Effector memory CD8-positive, alpha-beta T cell (primary cell): ENCODE data around the gene FGFBP2.

Experiments
- ATAC-seq: fragments of 150-1000 bp; cut with Tn5 transposase; replicated peaks from 2 replicates; pipeline ENCODE4 v1.10.0; 2021; ENCODE audit warnings: mild to moderate bottlenecking, moderate library complexity
- DNase-seq, 3 experiments: peaks; one replicate each; pipeline ENCODE4 v3.0.0; 2021
- H3K27ac Mint-ChIP-seq, 2 donors: one replicate each; pipeline ENCODE4 v1.8.0; 2022; ENCODE audit warnings: mild to moderate bottlenecking in 2 of 2, mixed read lengths in 2 of 2, moderate library complexity in 2 of 2
- H3K27me3 Mint-ChIP-seq, 2 donors: one replicate each; pipeline ENCODE4 v1.8.0; 2022; ENCODE audit warnings: mixed read lengths in 2 of 2
- H3K36me3 Mint-ChIP-seq: one replicate; pipeline ENCODE4 v1.8.0; 2022; ENCODE audit warnings: mild to moderate bottlenecking, moderate library complexity, mixed read lengths; ENCODE audit not compliant: insufficient read depth
- H3K4me1 Mint-ChIP-seq, 2 donors: one replicate each; pipeline ENCODE4 v1.8.0; 2022; ENCODE audit warnings: low read depth in 2 of 2, mixed read lengths in 2 of 2
- H3K4me3 Mint-ChIP-seq, 2 donors: one replicate each; pipeline ENCODE4 v1.8.0; 2022; ENCODE audit warnings: mild to moderate bottlenecking in 2 of 2, mixed read lengths in 2 of 2, moderate library complexity in 2 of 2
- H3K9me3 Mint-ChIP-seq, 2 donors: one replicate each; pipeline ENCODE4 v1.8.0; 2022; ENCODE audit warnings: mixed read lengths in 2 of 2

FGFBP2 gene

GRCh38 chr4:15956179-15956850 is 6.7 kb downstream of the FGFBP2 start:
- Mint-ChIP-seq H3K4me3 (no peak overlapping the region), H3K9me3 (no peaks in the 10 kb centered on the region), H3K4me1 (peaks cover 11 to 19% of the 10 kb centered on the region in 2 donors), H3K27me3 (peaks cover 0 to 26% of the 10 kb centered on the region in 2 donors), H3K36me3 (no peaks in the 10 kb centered on the region), H3K27ac (peak overlapping the region in 1 of 2 donors; percentile 26)
- peak; percentile 73 to 85 (median 78) for DNase-seq
- ATAC-seq: peak; percentile 95

- no peak for ATAC-seq
- no peak overlapping the region for H3K27ac Mint-ChIP-seq
- no peaks in the 10 kb centered on the region for H3K36me3 Mint-ChIP-seq
- H3K9me3 Mint-ChIP-seq: no peaks in the 10 kb centered on the region
- no peak for DNase-seq
- no peak overlapping the region for H3K4me3 Mint-ChIP-seq
- peaks cover 0 to 26% of the 10 kb centered on the region in 2 donors for H3K27me3 Mint-ChIP-seq
- peaks cover 7 to 13% of the 10 kb centered on the region in 2 donors for H3K4me1 Mint-ChIP-seq
Measured at GRCh38 chr4:15955670-15956069, 7.3 kb downstream of the FGFBP2 start.

- no peaks in the 10 kb centered on the region for H3K9me3 Mint-ChIP-seq
- H3K4me1 Mint-ChIP-seq: peaks cover 6 to 8% of the 10 kb centered on the region in 2 donors
- ATAC-seq: no peak
- H3K27ac Mint-ChIP-seq: no peak overlapping the region
- H3K27me3 Mint-ChIP-seq: peaks cover 0 to 10% of the 10 kb centered on the region in 2 donors
- no peak overlapping the region for H3K4me3 Mint-ChIP-seq
- no peak for DNase-seq
- H3K36me3 Mint-ChIP-seq: no peaks in the 10 kb centered on the region
Measured at GRCh38 chr4:15953625-15954024, 9.3 kb downstream of the FGFBP2 start.

GRCh38 chr4:15951781-15952180 is 11.2 kb downstream of the FGFBP2 start:
- DNase-seq: no peak
- no peaks in the 10 kb centered on the region for H3K9me3 Mint-ChIP-seq
- H3K27me3 Mint-ChIP-seq: peaks cover 0 to 26% of the 10 kb centered on the region in 2 donors
- H3K36me3 Mint-ChIP-seq: no peaks in the 10 kb centered on the region
- no peak overlapping the region for H3K27ac Mint-ChIP-seq
- H3K4me3 Mint-ChIP-seq: no peak overlapping the region
- peaks cover 6 to 8% of the 10 kb centered on the region in 2 donors for H3K4me1 Mint-ChIP-seq
- no peak for ATAC-seq

- no peaks in the 10 kb centered on the region for H3K4me1 Mint-ChIP-seq
- DNase-seq (no peak), ATAC-seq (no peak)
- no peak overlapping the region for H3K27ac Mint-ChIP-seq
- H3K4me3 Mint-ChIP-seq: no peak overlapping the region
- no peaks in the 10 kb centered on the region for H3K36me3 Mint-ChIP-seq
- H3K27me3 Mint-ChIP-seq: peaks cover 6 to 35% of the 10 kb centered on the region in 2 donors
- H3K9me3 Mint-ChIP-seq: no peaks in the 10 kb centered on the region
Measured at GRCh38 chr4:15948826-15949225, 14.1 kb downstream of the FGFBP2 start.

GRCh38 chr4:15947684-15948083 is 15.3 kb downstream of the FGFBP2 start:
- no peaks in the 10 kb centered on the region for H3K36me3 Mint-ChIP-seq
- no peak overlapping the region for H3K4me3 Mint-ChIP-seq
- H3K27ac Mint-ChIP-seq: peak overlapping the region in 1 of 2 donors; percentile 13
- no peaks in the 10 kb centered on the region for H3K4me1 Mint-ChIP-seq
- H3K27me3 Mint-ChIP-seq: peaks cover 6 to 35% of the 10 kb centered on the region in 2 donors
- H3K9me3 Mint-ChIP-seq: no peaks in the 10 kb centered on the region
- no peak for ATAC-seq
- no peak for DNase-seq

- no peak overlapping the region for H3K4me3 Mint-ChIP-seq
Measured at GRCh38 chr4:15945516-15945915, 17.5 kb downstream of the FGFBP2 start.

GRCh38 chr4:15944895-15945294 is 18.1 kb downstream of the FGFBP2 start:
- Mint-ChIP-seq H3K36me3 (no peaks in the 10 kb centered on the region), H3K4me3 (no peak overlapping the region), H3K27me3 (peaks cover 17 to 47% of the 10 kb centered on the region in 2 donors), H3K9me3 (no peaks in the 10 kb centered on the region), H3K27ac (no peak overlapping the region), H3K4me1 (no peaks in the 10 kb centered on the region)
- no peak for ATAC-seq
- DNase-seq: no peak

More at GRCh38 chr4:15945516-15945915, 17.5 kb downstream of the FGFBP2 start:
- no peaks in the 10 kb centered on the region for H3K4me1 Mint-ChIP-seq
- DNase-seq: no peak
- peaks cover 12 to 41% of the 10 kb centered on the region in 2 donors for H3K27me3 Mint-ChIP-seq
- no peak for ATAC-seq
- no peaks in the 10 kb centered on the region for H3K36me3 Mint-ChIP-seq
- H3K9me3 Mint-ChIP-seq: no peaks in the 10 kb centered on the region
- no peak overlapping the region for H3K27ac Mint-ChIP-seq

GRCh38 chr4:15942283-15942682 is 20.7 kb downstream of the FGFBP2 start:
- Mint-ChIP-seq H3K9me3 (no peaks in the 10 kb centered on the region), H3K4me1 (no peaks in the 10 kb centered on the region), H3K27ac (no peak overlapping the region), H3K27me3 (peaks cover 17 to 44% of the 10 kb centered on the region in 2 donors), H3K4me3 (no peak overlapping the region), H3K36me3 (no peaks in the 10 kb centered on the region)
- DNase-seq: no peak
- no peak for ATAC-seq

GRCh38 chr4:15938640-15939039 is 24.3 kb downstream of the FGFBP2 start, which contains the start of gene FGFBP1:
Gene FGFBP1 (minus strand): TSS chr4:15938740. CDS start chr4:15936632, 2,108 bp downstream.
- peaks cover 30 to 50% of the 10 kb centered on the region in 2 donors for H3K27me3 Mint-ChIP-seq
- no peak for DNase-seq
- H3K9me3 Mint-ChIP-seq: no peaks in the 10 kb centered on the region
- ATAC-seq: no peak
- no peak within 1 kb of the TSS for H3K4me3 Mint-ChIP-seq
- no peaks in the 10 kb centered on the region for H3K36me3 Mint-ChIP-seq
- H3K4me1 Mint-ChIP-seq: no peaks in the 10 kb centered on the region
- no peak within 1 kb of the TSS for H3K27ac Mint-ChIP-seq

GRCh38 chr4:15938182-15938581 is 24.8 kb downstream of the FGFBP2 start:
- no peak for ATAC-seq
- H3K4me3 Mint-ChIP-seq: no peak overlapping the region
- H3K4me1 Mint-ChIP-seq: no peaks in the 10 kb centered on the region
- no peak overlapping the region for H3K27ac Mint-ChIP-seq
- no peak for DNase-seq
- no peaks in the 10 kb centered on the region for H3K9me3 Mint-ChIP-seq
- no peaks in the 10 kb centered on the region for H3K36me3 Mint-ChIP-seq
- peaks cover 30 to 53% of the 10 kb centered on the region in 2 donors for H3K27me3 Mint-ChIP-seq

GRCh38 chr4:15936495-15936894 is 26.5 kb downstream of the FGFBP2 start:
- ATAC-seq (no peak), DNase-seq (no peak)
- Mint-ChIP-seq H3K27ac (no peak overlapping the region), H3K4me1 (no peaks in the 10 kb centered on the region), H3K36me3 (no peaks in the 10 kb centered on the region), H3K4me3 (no peak overlapping the region), H3K27me3 (peaks cover 40 to 70% of the 10 kb centered on the region in 2 donors), H3K9me3 (no peaks in the 10 kb centered on the region)

- Mint-ChIP-seq H3K4me1 (no peaks in the 10 kb centered on the region), H3K9me3 (no peaks in the 10 kb centered on the region), H3K4me3 (no peak overlapping the region), H3K27me3 (peaks cover 36 to 74% of the 10 kb centered on the region in 2 donors), H3K27ac (no peak overlapping the region), H3K36me3 (no peaks in the 10 kb centered on the region)
- DNase-seq (no peak), ATAC-seq (no peak)
Measured at GRCh38 chr4:15935504-15936402, 27.2 kb downstream of the FGFBP2 start.
